ENCODE results near the gene B9D1. TPM values are rescaled to one million over a fixed set of nuclear protein-coding genes. Genes with fewer than 3 reads are reported as not detected.
A peak's percentile ranks its signal among the peaks of the same experiment; 100 is the strongest.

Gene B9D1
- total RNA-seq, 1 experiment from 2014 or later, result 31.9 TPM

- H3K27me3 Mint-ChIP-seq (ENCODE audit: low read depth), result no peaks in the 10 kb centered on the region
- H3K4me1 Mint-ChIP-seq, result peaks cover 16% of the 10 kb centered on the region
- no peaks in the 10 kb centered on the region for H3K9me3 Mint-ChIP-seq
- H3K36me3 Mint-ChIP-seq, result peaks cover 31% of the 10 kb centered on the region
- ChIA-PET POLR2A (interaction anchor here (0.8 to 1.9 kb wide), 16 partner anchors 9 to 600 kb away, joined by 3 to 14 read pairs (median 5); partner anchors contain the start of genes AKAP10, ALDH3A2, B9D1 and MFAP4), CTCF (interaction anchor here (0.7 to 2.6 kb wide), 22 partner anchors 9 to 631 kb away, joined by 3 to 87 read pairs (median 6); partner anchors contain the start of genes ALDH3A2, B9D1, MFAP4 and SLC47A1)
- peak overlapping the region; percentile 99 for H3K4me3 Mint-ChIP-seq
- ATAC-seq, result peak; percentile 93
- peak overlapping the region; percentile 97 for H3K27ac Mint-ChIP-seq
- DNase-seq (ENCODE audit: low spot score), result peak; percentile 99
- TF ChIP-seq HMGXB4 (CRISPR knock-in tag; IDR thresholded peaks at IDR 0.05), result no peak
- no peak for TF ChIP-seq HMGA2 (CRISPR knock-in tag; IDR thresholded peaks at IDR 0.05)
- TF ChIP-seq ATF6 (CRISPR knock-in tag; IDR thresholded peaks at IDR 0.05), result no peak
- TF ChIP-seq CREM (CRISPR knock-in tag; IDR thresholded peaks at IDR 0.05), result peak; percentile 79
- peak; percentile 71; the same call in 1 of the 2 replicates for TF ChIP-seq TEAD1 (CRISPR knock-in tag; IDR thresholded peaks at IDR 0.05)
- no peak for TF ChIP-seq ATF3 (CRISPR knock-in tag; conservative IDR thresholded peaks at IDR 0.05)
- TF ChIP-seq ZNF425 (CRISPR knock-in tag; conservative IDR thresholded peaks at IDR 0.05), result no peak
- TF ChIP-seq NFATC4 (CRISPR knock-in tag; IDR thresholded peaks at IDR 0.05), result no peak
- no peak for TF ChIP-seq PREB (CRISPR knock-in tag; IDR thresholded peaks at IDR 0.05; ENCODE audit: borderline replicate concordance)
- no peak for TF ChIP-seq CTCF (IDR thresholded peaks at IDR 0.05)
- TF ChIP-seq RORB (CRISPR knock-in tag; IDR thresholded peaks at IDR 0.05), result no peak
- TF ChIP-seq IRF1 (CRISPR knock-in tag; IDR thresholded peaks at IDR 0.05), result no peak
- no peak for TF ChIP-seq JAZF1 (CRISPR knock-in tag; IDR thresholded peaks at IDR 0.05)
- no peak for TF ChIP-seq KAT7 (CRISPR knock-in tag; IDR thresholded peaks at IDR 0.05; ENCODE audit: borderline replicate concordance)
- TF ChIP-seq NR1H2 (CRISPR knock-in tag; IDR thresholded peaks at IDR 0.05), result no peak
- TF ChIP-seq USF1 (CRISPR knock-in tag; IDR thresholded peaks at IDR 0.05), result peak; percentile 9; the same call in 1 of the 2 replicates
- TF ChIP-seq MXD4 (CRISPR knock-in tag; IDR thresholded peaks at IDR 0.05; ENCODE audit: borderline replicate concordance), result no peak
- TF ChIP-seq SP1 (CRISPR knock-in tag; conservative IDR thresholded peaks at IDR 0.05), result peak; percentile 81; the same call in 1 of the 2 replicates
- no peak for TF ChIP-seq ZNF416 (CRISPR knock-in tag; IDR thresholded peaks at IDR 0.05)
- no peak for TF ChIP-seq ATF1 (CRISPR knock-in tag; IDR thresholded peaks at IDR 0.05)
- no peak for TF ChIP-seq TEAD4 (CRISPR knock-in tag; IDR thresholded peaks at IDR 0.05)
- TF ChIP-seq FOXP1 (CRISPR knock-in tag; IDR thresholded peaks at IDR 0.05; ENCODE audit: borderline replicate concordance), result peak; percentile 62; the same call in 1 of the 2 replicates
- TF ChIP-seq CREB1 (CRISPR knock-in tag; IDR thresholded peaks at IDR 0.05), result no peak
- TF ChIP-seq CDX4 (CRISPR knock-in tag; IDR thresholded peaks at IDR 0.05; ENCODE audit: borderline replicate concordance), result no peak
- no peak for TF ChIP-seq ZMAT4 (CRISPR knock-in tag; IDR thresholded peaks at IDR 0.05)
These were observed 15.3 kb upstream of the B9D1 start for GRCh38 chr17:19377602-19378415.

Data from WTC11 (cell line).